Mesothelial cell of epicardium (in vitro differentiated cells): ENCODE results near the gene ARL15. TPM values are rescaled to one million over a fixed set of nuclear protein-coding genes. Genes with fewer than 3 reads are reported as not detected.

Experiments used
- DNase-seq, 2 experiments: peaks; one replicate each; pipeline ENCODE4 v3.0.0; 2021; ENCODE audit warnings: low spot score in 2 of 2; ENCODE audit not compliant: unreplicated experiment in 2 of 2
- H3K27ac Mint-ChIP-seq: 2 replicates; pipeline ENCODE4 v1.8.0; 2021; ENCODE audit warnings: mixed read lengths
- H3K27me3 Mint-ChIP-seq: 2 replicates; pipeline ENCODE4 v1.8.0; 2021; ENCODE audit warnings: low read depth, mixed read lengths
- H3K36me3 Mint-ChIP-seq: 2 replicates; pipeline ENCODE4 v1.8.0; 2021; ENCODE audit warnings: mixed read lengths
- H3K4me1 Mint-ChIP-seq: 2 replicates; pipeline ENCODE4 v1.8.0; 2021; ENCODE audit warnings: mixed read lengths
- H3K4me3 Mint-ChIP-seq: 2 replicates; pipeline ENCODE4 v1.8.0; 2021; ENCODE audit warnings: mild to moderate bottlenecking, moderate library complexity, mixed read lengths
- H3K9me3 Mint-ChIP-seq: 2 replicates; pipeline ENCODE4 v1.8.0; 2021; ENCODE audit warnings: mixed read lengths
- total RNA-seq: library from RNA; stranded (reverse); gene quantifications from 3 replicates; pipeline ENCODE4 v1.2.1, GENCODE V29; 2021
- TF ChIP-seq, protein P1 (sequence below): fragments of 200-600 bp; sonication (generic); IDR thresholded peaks from one replicate; pipeline ENCODE4 v1.5.0; 2021; ENCODE audit warnings: antibody characterized with exemption; ENCODE audit not compliant: unreplicated experiment

ARL15 gene
- total RNA-seq, 1 donor from 2014 or later, result 24.8 TPM

DNA sequence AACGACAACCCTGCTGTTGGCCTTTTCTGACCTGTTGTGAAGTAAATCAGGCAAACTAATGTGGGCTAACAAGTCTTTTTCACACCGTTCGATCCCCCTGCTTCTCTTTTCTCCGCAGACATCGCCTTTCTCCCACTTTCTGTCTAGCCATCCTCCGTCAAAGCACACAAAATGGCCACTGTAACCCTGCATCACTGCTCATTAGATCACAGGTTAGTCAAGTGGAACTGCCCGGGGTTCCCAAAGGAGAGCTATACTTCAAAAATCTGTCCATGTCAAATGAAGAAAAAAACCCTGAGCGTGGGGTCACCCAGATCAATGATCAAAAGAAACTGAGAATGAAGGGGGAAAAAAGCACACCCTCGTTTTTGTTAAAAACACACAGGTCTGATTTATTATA lies 212.1 kb downstream of the ARL15 start:
- no peak for DNase-seq
- H3K27ac Mint-ChIP-seq, result no peak overlapping the region
- no peak overlapping the region for H3K4me3 Mint-ChIP-seq
- TF ChIP-seq, protein P1, sequence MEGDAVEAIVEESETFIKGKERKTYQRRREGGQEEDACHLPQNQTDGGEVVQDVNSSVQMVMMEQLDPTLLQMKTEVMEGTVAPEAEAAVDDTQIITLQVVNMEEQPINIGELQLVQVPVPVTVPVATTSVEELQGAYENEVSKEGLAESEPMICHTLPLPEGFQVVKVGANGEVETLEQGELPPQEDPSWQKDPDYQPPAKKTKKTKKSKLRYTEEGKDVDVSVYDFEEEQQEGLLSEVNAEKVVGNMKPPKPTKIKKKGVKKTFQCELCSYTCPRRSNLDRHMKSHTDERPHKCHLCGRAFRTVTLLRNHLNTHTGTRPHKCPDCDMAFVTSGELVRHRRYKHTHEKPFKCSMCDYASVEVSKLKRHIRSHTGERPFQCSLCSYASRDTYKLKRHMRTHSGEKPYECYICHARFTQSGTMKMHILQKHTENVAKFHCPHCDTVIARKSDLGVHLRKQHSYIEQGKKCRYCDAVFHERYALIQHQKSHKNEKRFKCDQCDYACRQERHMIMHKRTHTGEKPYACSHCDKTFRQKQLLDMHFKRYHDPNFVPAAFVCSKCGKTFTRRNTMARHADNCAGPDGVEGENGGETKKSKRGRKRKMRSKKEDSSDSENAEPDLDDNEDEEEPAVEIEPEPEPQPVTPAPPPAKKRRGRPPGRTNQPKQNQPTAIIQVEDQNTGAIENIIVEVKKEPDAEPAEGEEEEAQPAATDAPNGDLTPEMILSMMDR, result no peak
- peaks cover 9% of the 10 kb centered on the region for H3K4me1 Mint-ChIP-seq
- H3K36me3 Mint-ChIP-seq, result no peaks in the 10 kb centered on the region
- no peaks in the 10 kb centered on the region for H3K27me3 Mint-ChIP-seq
- no peaks in the 10 kb centered on the region for H3K9me3 Mint-ChIP-seq

DNA sequence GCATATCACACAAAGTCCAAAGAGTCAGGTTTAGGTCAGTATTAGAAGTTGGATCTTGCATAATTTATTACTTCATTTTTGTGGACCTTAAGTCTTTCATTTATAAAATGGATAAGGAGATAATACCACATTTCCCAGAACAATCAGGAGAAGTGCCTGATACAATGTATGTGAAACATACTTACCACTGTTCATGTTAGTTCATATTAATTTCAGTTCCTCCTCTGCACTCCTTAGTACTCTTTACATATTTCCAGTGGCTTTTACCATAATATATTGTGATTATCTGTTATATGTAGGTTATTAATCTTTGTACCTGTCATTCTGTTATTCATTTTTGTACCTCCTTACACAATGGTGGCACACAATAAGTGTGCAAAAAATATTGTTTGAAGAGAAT lies 214.4 kb downstream of the ARL15 start:
- Mint-ChIP-seq H3K27me3 (no peaks in the 10 kb centered on the region), H3K27ac (no peak overlapping the region), H3K4me1 (peaks cover 20% of the 10 kb centered on the region), H3K4me3 (no peak overlapping the region), H3K9me3 (no peaks in the 10 kb centered on the region), H3K36me3 (no peaks in the 10 kb centered on the region)
- TF ChIP-seq, protein P1, result no peak
- no peak for DNase-seq

DNA sequence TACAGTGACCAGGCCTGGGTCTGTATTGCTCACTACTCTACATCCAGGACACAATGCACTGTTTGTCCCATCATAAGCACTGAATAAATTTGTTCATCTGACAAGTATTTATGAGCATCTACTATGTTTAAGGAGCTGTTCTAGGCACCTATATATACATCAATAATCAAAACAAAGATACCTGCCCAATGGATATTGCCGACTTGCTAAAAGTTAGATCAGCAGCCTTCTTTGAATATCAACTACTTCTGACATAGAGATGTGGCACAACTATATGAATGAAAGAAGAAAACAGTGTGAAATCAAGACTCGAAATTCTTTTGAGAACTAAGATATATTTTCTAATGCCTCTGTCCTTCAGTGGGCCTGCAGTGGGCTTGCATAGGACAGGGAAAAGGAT lies 215.7 kb downstream of the ARL15 start:
- H3K9me3 Mint-ChIP-seq, result no peaks in the 10 kb centered on the region
- H3K36me3 Mint-ChIP-seq, result no peaks in the 10 kb centered on the region
- peaks cover 27% of the 10 kb centered on the region for H3K4me1 Mint-ChIP-seq
- H3K27ac Mint-ChIP-seq, result no peak overlapping the region
- TF ChIP-seq, protein P1, result no peak
- DNase-seq, result no peak
- no peaks in the 10 kb centered on the region for H3K27me3 Mint-ChIP-seq
- no peak overlapping the region for H3K4me3 Mint-ChIP-seq

DNA sequence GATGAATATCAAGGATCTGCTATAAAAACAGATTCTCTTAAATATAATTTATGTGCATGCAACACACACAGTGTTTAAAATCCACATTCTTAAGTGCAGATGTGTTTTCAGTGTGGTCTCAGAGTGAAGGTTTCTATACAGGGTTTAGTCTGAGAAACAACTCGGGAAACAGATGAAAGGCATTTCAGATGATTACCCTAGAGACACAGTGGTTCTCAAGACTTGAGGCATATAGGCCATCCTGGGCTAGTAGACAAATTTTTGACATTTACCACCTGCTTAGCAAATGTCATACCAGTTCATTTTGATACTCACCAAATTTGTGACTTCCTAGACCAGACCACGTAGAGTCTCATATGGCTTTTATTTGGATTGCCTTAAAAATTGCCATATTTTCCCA lies 216.5 kb downstream of the ARL15 start:
- Mint-ChIP-seq H3K36me3 (no peaks in the 10 kb centered on the region), H3K27ac (no peak overlapping the region), H3K4me1 (peaks cover 27% of the 10 kb centered on the region), H3K27me3 (no peaks in the 10 kb centered on the region), H3K4me3 (no peak overlapping the region), H3K9me3 (no peaks in the 10 kb centered on the region)
- TF ChIP-seq, protein P1, result no peak
- DNase-seq, result no peak

DNA sequence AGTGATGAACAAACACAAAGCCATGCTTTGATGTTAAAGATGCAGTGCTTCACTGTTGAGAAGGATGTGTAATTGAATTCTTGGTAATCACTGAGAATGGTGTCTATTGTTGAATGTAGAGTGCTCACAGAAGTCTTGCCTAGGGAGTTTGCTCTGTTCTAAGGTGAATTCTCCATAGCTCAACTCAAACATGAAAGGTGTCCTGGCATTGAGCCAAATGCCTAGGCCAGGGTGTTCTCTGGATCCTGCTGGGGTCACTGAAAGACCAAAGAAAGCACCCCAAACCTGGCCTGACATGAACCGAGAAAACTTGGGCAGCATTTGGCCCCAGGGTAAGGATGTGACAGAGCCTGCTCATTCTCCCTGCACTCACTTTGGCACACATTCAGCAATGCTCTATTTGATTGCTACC lies 217.3 kb downstream of the ARL15 start:
- Mint-ChIP-seq H3K9me3 (no peaks in the 10 kb centered on the region), H3K27me3 (no peaks in the 10 kb centered on the region), H3K4me3 (no peak overlapping the region), H3K27ac (no peak overlapping the region), H3K36me3 (no peaks in the 10 kb centered on the region), H3K4me1 (peaks cover 25% of the 10 kb centered on the region)
- DNase-seq, result no peak
- TF ChIP-seq, protein P1, result no peak

DNA sequence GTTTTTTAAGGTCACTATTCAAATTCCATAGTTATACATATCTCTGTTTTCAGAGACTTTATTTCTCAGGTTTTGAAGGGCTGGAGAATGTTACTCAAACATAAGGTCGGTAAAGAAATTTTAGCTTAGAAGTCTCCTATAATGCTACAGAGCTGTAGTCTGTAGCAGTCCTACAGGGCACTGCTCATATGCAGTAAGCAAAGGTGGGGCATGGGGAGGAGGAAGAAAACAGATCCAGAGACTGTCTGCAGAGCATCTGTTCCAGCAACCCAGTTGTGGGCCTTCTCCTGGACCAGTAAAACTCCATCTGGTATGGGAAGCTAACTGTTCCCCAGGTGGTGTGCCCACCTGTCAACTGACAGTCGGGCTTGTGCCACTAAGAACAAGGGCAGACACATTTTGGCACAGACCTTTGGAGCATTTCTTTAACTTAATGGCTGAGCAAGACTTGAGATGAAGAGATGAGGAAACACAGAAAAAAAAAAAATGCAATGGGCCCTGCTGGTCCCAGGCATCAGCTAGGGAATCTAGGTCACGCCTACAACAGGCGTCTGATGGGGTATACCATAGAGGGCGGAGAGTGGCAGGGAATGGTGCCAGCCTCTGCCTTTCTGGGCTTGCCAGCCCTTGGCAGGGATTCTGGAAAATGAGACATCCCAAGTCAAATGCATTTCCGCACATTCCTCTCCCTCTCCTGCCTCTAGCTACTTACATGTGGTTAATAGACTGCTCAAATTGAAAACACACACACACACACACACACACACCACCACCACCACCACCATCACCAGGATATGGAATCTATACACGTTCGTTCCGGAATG lies 218.9 kb downstream of the ARL15 start:
- H3K27me3 Mint-ChIP-seq, result no peaks in the 10 kb centered on the region
- H3K9me3 Mint-ChIP-seq, result no peaks in the 10 kb centered on the region
- DNase-seq, result no peak
- H3K27ac Mint-ChIP-seq, result peak overlapping the region; percentile 12
- TF ChIP-seq, protein P1, result no peak
- H3K36me3 Mint-ChIP-seq, result no peaks in the 10 kb centered on the region
- H3K4me3 Mint-ChIP-seq, result no peak overlapping the region
- peaks cover 29% of the 10 kb centered on the region for H3K4me1 Mint-ChIP-seq
